Lower leg skin (tissue), 4 donors: ENCODE results near the gene UNC13A. TPM values are rescaled to one million over a fixed set of nuclear protein-coding genes. Genes with fewer than 3 reads are reported as not detected.

Experiments
- DNase-seq, 2 donors: peaks; one replicate each; pipeline ENCODE4 v3.0.0-alpha.2; 2019; ENCODE audit warnings: low spot score in 2 of 2
- H3K4me3 ChIP-seq: fragments of 200-600 bp; sonication (generic); 2 replicates; pipeline ENCODE4 v1.5.1; 2017; ENCODE audit warnings: mild to moderate bottlenecking, low read depth; ENCODE audit not compliant: poor library complexity, severe bottlenecking
- CTCF ChIP-seq, 3 donors: fragments of 450-650 bp; IDR thresholded peaks; one replicate each; pipeline ENCODE4 v1.5.1; 2016; ENCODE audit warnings: antibody characterized with exemption in 3 of 3, mild to moderate bottlenecking in 3 of 3, moderate library complexity in 2 of 3
- POLR2A ChIP-seq, 2 donors: fragments of 450-650 bp; IDR thresholded peaks; one replicate each; pipeline ENCODE4 v1.6.1; 2016 to 2017; ENCODE audit warnings: antibody characterized with exemption in 2 of 2, mild to moderate bottlenecking in 1 of 2, moderate library complexity in 1 of 2
- WGBS, 2 donors: methylation state at CpG; one replicate each; pipeline ENCODE4 v1.1.5; 2018; 5-methylcytosine and 5-hydroxymethylcytosine counted together
- intact Hi-C: fragments of 100-400 bp; cut with DNase I; formaldehyde crosslinking; loops from one replicate; pipeline ENCODE4 v1.15.0; 2023; ENCODE audit warnings: low total_unique reads
- total RNA-seq, 4 donors: library from RNA; depleted of rRNA; stranded (reverse); fragments of >200 nt; gene quantifications; one replicate each; pipeline ENCODE4 v1.1.0, GENCODE V29; 2016

Gene UNC13A
- total RNA-seq, 4 donors from 2014 or later = not detected

GRCh38 chr19:17610384-17610783 is 77.8 kb downstream of the UNC13A start:
- TF ChIP-seq CTCF (IDR thresholded peaks at IDR 0.05) = no peak
- no peak for TF ChIP-seq POLR2A (IDR thresholded peaks at IDR 0.05)
- WGBS, 2 donors = 54 to 61% methylated on average over 7 of the region's 7 CpGs
- no peak overlapping the region for H3K4me3 ChIP-seq
- no peak for DNase-seq
- intact Hi-C loops = no loop called here

- H3K4me3 ChIP-seq = no peak overlapping the region
- no peak for TF ChIP-seq CTCF (IDR thresholded peaks at IDR 0.05)
- TF ChIP-seq POLR2A (IDR thresholded peaks at IDR 0.05) = no peak
- intact Hi-C loops = no loop called here
- WGBS, 2 donors = 94 to 97% methylated on average over 9 of the region's 9 CpGs
- no peak for DNase-seq
These were observed 80.2 kb downstream of the UNC13A start for GRCh38 chr19:17607936-17608335.

GRCh38 chr19:17606590-17607185 is 81.5 kb downstream of the UNC13A start:
- H3K4me3 ChIP-seq = no peak overlapping the region
- intact Hi-C loops = no loop called here
- no peak for DNase-seq
- 18 to 20% methylated on average over 18 of the region's 18 CpGs for WGBS, 2 donors
- TF ChIP-seq POLR2A (IDR thresholded peaks at IDR 0.05) = no peak
- TF ChIP-seq CTCF (IDR thresholded peaks at IDR 0.05) = no peak

GRCh38 chr19:17605761-17606589 is 82.2 kb downstream of the UNC13A start:
- intact Hi-C loops = no loop called here
- TF ChIP-seq CTCF (IDR thresholded peaks at IDR 0.05) = no peak
- TF ChIP-seq POLR2A (IDR thresholded peaks at IDR 0.05) = no peak
- WGBS, 2 donors = 5 to 6% methylated on average over 20 to 62 of the region's 85 CpGs
- DNase-seq = peak; percentile 56 to 93
- H3K4me3 ChIP-seq = peak overlapping the region; percentile 4

GRCh38 chr19:17605117-17605516 is 83.0 kb downstream of the UNC13A start:
- DNase-seq = no peak
- no peak overlapping the region for H3K4me3 ChIP-seq
- intact Hi-C loops = no loop called here
- WGBS, 2 donors = 90 to 92% methylated on average over 8 of the region's 8 CpGs
- TF ChIP-seq POLR2A (IDR thresholded peaks at IDR 0.05) (no peak), CTCF (IDR thresholded peaks at IDR 0.05) (no peak)
